Ramos (cell line): ENCODE results near the gene PKP1.

Experiments
- in situ Hi-C: fragments of 300-500 bp; cut with MboI; formaldehyde crosslinking; loops from one replicate; pipeline ENCODE4 v1.14.3; 2022; ENCODE audit warnings: low sequenced_read_pairs; ENCODE audit not compliant: unreplicated experiment

PKP1 gene

DNA sequence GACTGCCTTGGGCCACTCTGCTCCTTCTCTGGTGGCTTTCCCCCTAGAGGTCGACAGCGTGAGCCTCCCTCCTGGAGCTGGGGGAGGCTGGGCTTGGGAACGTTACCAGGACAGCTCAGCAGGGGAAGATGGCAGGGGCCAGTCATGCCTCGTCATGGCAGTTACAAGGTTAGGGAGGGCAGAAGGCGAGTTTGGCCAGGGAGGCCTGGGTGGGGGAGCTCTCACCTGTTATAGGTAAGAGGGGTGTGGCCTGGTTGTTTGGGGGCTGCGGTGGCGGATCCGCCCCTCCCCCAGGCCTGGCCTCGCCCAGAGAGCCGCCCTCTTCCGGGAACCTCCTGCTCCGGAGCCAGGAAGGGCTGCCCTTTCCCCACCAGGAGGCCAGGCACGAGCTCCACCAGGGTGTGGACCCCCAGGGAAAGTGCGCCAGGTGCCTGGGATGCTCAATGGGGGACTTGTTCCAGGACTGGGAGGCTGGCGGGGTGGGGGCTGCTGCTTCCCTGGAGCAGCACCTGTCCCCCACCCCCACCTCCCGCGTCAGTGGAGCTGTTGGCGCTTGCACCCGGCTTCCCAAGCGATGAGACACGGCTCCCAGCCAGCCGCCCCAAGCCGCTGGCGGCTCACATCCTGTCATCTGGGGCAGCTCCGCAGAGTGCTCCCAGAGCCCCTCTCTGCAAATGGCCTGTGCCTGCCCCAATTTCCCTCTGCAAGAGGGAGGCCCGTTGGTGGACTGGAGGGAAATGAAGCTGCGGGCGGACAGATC lies 23.6 kb upstream of the PKP1 start:
- in situ Hi-C loops = no loop called here

DNA sequence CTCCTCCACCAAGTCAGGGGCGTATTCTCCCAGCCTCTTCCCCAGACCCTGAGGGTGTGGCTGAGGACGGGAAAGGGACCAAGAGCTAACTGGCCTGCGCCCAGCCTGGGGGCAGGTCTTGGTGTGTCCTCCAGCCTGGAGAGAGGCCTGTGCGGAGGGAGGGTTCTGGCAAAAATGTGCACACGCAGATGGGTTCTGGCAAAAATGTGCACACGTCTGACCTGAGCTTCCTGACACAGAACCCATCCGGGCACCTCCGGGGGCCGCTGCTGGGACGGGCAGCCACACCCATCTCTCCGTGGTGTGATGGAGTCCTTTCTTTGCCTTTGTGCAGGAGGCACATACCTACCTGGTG lies 23.1 kb upstream of the PKP1 start:
- in situ Hi-C loops = no loop called here

DNA sequence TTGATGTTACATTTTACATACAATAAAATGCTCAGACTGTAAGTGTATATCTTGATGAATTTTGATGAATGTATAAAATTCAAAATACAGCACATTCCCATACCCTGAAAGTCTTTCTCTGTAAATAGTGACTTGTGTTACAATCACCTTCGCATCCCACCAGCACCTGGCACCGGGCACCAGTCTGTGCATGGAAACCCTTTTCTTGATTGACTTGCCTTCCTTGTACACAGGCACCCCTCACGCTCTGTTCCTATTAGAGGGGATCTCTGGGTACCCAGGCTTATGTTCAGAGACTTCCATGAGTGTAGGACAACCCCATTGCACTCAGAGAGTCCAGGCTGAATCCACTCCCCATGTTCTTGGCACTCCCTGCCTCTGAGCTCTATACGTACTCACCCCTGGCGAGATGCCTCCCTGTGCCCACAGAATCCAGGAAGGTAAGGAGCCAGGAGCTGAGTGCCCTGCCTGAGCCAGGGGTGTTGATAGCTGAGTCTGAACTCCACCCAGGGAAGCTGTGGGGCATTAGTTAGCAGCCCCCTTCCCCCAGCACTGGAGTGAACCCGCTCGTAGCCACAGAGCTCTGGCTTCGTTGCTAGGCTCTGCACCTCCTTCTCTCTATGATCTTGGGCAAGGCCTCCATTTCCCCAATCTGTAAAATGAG lies 22.5 kb upstream of the PKP1 start:
- in situ Hi-C loops = no loop called here

DNA sequence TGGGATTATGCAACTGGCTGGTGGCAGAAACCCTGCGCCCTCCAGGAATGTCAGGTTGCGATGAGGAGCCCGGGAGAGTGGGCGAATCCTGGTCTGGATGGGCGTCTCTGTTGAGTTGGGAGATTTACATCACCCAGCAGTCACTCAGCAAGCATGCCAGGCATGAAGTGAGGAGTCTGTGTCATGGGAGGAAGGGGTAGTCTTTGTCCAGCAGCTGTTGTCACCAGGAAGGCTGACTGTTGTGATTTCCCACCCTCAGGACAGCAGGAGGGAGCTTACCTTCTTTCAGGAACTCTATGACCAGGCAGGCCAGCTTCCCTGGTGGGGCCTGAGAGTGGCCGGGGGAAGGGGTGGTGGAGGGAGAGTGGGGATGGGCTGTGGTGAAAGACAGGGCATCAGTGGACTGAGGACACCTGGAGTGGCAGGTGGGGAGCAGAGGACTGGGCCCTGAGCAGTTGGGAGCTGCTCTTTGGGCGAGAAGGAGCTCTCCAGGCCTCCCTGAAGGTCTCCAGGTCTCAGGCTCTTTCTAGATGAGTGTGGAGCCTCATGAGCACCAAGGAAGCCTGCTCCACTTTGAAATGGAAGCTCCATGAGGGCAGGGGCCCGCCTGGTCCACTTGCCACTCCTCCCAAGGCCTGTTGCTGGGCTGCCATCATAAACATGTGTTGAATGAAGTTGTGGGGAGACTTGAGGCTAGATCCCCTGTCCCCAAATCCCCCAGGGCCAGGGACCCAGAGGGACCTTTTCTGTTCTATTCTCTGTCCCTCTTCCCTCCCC lies 21.3 kb upstream of the PKP1 start:
- in situ Hi-C loops = no loop called here

DNA sequence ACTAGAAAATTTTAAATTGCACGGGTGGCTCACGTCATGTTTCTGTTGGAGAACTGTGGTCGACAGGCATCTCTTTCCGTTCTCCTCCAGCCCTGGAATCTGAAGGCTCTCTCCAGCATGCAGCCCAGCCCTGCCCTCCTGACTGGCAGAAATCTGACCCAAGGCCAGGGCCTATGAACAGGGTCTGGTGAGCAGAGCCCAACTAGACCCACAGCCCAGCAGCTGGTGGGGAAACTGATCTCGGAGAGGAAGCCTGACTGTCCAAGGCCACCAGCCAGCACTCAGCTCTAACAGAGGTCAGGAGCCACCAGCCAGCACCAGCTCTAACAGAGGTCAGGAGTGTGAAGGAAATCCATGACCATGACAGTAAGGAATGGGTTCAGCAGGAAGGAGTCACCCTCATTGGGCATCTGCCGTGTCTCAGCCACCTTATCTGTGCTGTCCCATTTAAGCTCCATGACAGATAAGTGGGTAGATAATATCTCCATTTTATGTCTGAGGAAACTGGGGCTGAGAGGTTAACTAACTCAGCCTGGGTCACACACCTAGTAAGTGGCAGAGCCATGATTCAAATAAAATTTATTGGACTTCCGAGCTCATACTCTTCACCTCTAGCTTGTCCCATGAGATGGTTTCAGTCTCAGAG lies 20.2 kb upstream of the PKP1 start:
- in situ Hi-C loops = no loop called here

DNA sequence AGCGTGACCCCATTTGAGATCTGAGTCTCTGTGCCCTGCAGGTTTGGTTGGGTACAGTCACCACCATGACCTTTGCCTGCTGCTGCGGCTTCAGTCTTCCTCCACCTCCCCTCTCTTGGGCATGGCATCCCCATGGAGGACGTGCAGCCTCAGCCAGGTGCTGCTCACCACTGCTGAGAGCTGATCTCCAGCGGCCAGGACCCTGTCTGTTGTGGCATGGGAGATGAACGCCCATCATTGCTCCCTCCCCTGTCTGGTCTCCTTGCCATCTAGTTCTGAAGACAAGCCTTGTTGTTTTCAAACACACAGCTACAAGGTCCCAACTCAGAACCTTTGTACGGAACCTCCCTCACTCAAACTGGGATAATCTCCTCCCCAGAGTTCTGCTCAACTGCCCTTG lies 19.2 kb upstream of the PKP1 start:
- in situ Hi-C loops = no loop called here

DNA sequence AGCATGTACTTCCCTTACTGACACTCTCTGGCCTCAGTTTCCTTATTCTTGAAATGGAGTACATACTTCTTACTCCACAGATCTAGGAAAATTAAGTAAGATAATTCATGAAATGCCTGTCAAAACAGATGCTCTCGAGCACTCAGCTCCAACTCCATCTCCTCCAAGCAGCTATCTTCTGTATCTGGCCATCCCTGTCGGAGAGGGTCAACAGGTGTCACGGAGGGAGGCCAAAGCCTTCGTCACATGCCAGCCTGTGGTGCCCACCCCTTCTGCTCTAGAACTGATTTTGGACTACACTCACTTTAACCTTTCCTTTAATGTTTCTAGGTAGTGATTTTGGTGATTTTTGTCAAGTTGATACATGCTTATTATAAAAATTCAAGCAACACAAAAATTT lies 18.8 kb upstream of the PKP1 start:
- in situ Hi-C loops = no loop called here

DNA sequence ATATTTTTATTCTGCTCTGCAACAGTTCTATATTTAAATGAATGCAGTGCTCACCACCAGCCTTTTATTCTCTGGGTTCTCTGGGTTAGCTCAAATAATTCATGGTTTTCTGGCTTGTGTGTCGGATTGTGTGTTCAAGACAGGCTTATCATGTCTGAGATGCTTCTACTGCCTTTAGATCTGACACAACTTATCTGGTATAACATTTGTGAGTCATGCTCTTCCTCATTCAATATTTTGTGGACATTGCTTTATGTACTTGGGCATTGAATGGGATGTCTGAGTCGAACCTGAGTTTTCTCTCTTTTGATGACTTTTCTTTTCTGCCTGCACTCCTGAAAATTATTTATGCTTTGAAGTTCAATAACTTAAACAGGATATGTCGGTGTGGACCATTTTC lies 17.6 kb upstream of the PKP1 start:
- in situ Hi-C loops = no loop called here

DNA sequence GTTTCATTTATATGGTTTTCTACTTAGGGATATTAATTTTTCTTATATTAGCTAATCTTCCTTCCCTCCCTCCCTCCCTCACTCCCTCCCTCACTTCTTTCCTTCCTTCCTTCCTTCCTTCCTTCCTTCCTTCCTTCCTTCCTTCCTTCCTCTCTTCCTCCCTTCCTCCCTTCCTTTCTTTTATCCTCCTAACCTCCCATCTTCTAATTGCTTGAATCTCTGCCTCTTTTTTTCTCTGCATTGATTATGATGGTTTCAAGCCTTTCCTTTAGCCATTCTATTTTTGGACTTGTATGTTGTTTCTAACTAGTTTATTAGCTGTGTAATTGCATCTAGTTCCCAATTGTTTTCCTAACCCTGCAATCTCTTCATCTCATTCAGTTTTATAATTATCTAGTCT lies 17.0 kb upstream of the PKP1 start:
- in situ Hi-C loops = no loop called here

DNA sequence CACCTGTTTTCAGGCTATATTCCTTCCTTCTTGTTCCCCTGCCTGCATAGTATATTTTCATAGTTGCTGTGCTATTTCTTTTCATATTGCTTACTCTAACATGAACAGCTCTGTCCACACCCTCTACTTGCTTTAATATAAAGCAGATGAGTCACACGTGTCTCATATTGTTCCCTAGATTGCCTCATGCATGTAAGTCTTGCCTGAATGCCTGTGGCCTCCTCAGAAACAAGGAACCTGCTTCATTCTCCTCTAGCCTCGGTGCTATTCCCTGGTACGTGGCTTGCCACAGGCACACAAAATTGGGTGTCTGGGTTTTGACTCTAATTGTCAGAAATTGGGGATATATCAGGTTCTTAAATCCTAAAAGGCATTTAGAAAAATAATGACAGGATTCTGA lies 16.5 kb upstream of the PKP1 start:
- in situ Hi-C loops = no loop called here

DNA sequence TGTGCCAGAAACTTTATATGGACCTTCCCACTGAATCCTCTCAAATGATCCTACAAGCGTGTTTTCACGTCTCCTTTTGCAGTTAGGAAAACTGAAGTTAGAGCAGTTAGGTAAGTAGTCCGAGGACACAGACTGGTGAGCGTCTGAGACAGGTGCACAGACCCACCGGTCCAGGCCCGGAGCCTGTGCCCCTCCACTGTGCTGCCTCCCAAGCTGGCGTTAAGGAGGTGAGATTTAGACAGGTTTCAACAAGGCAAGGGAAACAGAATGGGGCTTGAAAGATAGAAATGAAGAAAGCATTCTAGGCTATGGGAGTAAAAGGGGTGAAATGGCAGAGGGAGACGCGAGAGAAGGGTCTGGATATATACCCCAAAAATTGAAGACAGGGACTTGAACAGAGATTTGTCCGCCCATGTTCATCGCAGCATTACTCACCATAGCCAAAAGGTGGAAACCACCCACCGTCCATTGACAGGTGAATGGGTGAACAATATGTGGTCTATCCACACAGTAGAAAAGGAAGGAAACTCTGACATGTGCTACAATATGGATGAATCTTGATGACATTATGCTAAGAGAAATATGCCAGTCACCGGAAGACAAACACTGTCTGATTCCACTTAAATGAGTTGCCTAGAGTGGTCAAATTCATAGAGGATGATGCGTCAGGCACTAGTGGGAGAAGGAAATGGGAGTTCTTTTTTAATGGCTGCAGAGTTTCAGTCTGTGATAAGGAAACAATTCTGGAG lies 15.7 kb upstream of the PKP1 start:
- in situ Hi-C loops = no loop called here

DNA sequence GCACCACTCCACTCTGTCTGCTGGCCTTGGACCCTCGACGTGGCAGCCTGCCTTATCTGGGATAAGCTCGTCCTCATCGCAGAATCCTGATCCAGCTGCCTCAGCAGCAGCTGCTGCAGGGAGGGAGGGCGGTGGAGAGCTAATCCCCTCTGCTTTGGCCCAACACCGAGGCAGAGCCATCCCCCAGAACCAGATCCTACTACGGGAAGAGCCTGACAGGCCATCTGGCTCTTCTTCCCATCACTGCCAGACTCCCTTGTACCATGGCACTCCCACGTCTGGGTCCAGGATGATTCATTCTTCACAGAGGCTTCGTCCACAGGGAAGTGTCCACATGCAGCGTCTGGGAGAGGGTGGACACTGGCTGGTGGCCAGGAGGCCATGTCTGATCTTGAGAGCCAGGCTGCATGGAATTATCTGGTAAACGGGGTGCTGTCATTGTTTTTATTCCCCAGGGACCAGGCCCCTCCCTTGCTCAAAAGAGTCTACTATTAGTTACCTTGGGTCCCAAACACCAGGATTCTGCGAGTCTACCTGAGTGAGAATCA lies 14.6 kb upstream of the PKP1 start:
- in situ Hi-C loops = no loop called here

DNA sequence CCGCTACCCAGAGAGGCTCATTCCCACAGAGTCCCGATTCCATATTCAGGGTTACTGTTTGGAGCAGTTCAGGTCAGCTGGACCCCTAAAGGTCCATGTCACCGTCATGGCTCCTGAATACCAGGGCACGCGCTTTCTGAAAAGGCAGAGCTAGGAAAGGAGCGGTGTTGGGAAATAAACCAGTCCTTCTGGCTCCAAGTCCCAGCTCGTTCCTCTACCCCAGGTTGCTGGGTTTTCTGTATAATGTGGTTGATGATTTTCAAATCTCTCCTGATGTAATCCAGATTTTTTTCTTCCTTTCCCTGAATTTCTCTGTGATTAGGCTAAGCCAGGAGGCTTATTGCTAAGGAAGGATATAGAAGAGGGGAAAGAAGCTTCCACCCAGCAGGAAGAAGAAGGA lies 14.0 kb upstream of the PKP1 start:
- in situ Hi-C loops = no loop called here

DNA sequence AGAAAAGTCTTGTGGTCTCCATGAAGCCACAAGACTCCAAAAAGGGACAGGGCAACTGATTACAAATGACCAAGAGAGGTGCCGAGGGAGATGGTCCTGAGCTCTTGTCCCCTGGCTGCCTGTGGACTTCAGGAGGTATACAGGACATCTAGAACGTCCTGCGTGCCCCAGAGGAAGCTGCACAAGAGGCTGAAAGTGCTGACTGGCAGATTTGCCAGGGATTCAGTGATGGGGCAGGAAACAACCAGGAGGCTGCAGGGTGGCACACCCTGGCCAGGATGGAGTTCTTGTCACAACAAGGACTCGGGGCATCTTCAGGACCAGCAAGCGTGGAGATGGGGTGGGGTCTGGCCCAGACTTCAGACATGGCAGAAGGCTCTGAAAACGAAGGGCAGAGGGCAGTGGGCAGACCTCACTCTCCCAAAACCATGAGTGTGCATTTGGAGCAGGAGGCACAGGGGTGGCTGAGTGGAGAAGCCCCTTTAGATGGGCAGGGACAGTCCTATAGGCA lies 13.4 kb upstream of the PKP1 start:
- in situ Hi-C loops = no loop called here

DNA sequence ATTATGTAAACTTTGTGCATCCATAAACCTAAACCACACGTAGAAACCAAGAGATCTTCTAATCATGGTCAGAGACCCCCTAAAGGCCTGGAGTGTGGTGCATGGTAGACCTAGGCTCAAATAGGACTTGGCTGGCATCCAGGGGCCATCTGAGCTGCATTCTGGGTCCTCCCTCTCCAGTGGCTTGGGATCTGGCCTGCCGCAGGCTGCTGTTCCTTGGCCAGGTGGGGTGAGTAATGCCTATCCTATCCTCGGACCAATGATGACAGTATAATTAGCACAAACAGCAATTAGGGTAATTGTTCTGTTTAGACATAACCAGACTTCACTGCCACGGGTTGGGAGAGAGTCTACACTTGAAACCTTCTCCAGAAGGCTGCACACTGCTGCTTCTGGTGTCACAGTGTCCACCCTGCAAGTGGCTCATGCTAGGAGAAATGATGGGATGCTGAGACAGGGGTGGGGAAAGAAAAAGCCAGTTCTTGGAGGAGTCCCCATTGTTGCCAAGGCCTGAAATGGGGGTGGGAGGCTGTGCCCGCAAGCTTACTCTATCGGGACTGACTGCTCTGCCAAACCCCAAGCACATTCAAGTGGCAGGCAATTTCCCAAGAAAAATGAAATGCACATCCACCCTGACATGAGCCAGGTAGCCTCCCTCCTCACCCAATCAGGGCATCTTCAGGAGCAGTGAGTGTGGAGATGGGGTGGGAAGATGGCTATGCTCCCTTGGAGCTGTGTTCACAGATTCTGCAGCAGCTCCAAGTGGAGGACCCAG lies 12.5 kb upstream of the PKP1 start:
- in situ Hi-C loops = no loop called here

DNA sequence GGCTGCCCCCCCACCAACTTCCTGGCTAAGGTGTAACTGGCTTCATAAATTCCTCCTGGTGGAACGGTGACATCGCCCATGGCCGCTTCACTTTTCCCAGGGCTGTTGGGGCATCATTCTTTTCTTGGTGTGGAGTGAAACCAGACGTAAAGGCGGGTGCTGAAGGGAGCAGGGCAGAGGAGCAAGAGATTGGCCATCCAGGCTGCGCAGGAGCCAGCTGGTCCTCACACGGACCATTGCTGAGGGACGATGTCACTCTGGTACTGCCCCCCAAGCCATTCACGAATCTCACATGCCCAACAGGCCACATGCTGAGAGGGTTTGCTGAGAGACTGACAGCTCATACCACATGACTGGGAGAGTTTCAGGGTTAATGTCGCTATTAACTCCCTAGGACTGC lies 10.5 kb upstream of the PKP1 start:
- in situ Hi-C loops = no loop called here

DNA sequence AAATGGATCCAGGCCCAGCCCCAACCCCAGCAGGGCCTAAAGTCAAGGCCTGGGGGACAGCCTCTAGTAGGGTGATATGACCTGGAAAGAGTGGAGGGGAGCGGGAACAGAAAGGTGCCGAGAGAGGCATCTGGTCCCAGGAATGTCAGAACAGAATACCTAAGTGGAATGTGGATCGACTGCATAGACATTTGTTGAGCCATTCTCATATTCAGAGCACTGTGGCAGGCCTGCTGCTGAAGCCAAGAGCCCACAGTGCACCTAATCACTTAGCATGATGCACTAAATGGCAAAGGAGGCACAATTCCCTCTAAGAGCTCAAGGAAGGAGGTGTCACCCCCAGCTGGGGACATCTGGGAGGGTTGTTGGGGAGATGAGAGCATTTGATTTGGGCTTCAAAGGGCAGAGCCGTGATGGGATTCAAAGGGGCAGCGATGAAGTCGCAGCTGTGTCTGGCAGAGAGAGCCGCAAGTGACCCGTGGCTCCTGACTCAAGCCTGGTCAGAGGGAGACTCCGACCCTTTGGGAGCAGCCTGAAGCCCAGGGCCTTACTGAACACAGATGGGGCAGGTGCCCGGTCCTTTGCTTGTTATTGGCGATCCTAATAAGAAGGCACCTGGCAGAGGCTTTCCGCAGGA lies 8.6 kb upstream of the PKP1 start:
- in situ Hi-C loops = no loop called here

DNA sequence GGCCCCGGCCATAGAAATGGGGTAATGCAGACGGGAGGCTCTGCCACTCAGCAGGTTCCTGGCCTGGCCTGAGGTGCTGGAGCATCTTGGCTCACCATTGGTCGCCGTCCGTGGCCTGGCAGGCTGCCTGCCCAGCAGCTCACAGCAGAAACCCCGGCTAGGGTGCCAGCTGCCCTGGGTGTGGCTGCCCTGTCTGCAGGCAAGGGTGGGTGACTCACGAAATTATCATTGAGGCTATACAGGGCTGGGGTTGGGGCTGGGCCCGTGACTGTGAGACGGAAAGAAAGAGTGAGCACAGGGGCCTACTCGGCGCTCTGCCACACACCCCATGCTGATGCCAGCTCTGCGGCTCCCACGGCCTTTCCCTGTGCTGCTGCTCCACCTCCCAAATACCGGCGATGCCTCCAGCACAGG lies 8.0 kb upstream of the PKP1 start:
- in situ Hi-C loops = no loop called here

DNA sequence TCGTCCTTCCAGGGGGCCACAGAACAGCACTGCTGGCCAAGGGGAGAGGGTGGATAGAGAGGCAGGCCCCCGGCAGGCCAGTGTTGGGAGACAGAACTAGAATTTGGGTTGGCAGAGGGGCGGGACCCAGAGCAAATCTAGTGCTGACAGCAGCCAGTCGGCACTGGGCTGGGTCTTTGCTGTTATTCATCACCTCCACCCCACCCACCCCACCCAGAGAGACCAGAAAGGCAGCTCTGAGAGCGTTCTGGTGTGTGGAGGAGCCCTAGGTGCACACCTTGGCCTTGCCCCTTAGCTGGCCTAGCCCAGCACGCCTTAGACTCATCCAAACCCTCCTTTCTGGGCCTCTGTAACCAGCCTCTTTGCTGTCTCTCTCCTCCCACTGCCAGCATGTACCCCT lies 6.4 kb upstream of the PKP1 start:
- in situ Hi-C loops = no loop called here
